ENCODE data around the gene ROS1. TPM values are rescaled to one million over a fixed set of nuclear protein-coding genes. Genes with fewer than 3 reads are reported as not detected.
"Not testable (repeated sequence)": the region's sequence is repeated elsewhere in the genome, so short reads cannot be mapped to it uniquely, and the experiment has no call there.

The ROS1 gene
- total and polyA plus RNA-seq, 3 experiments from 2014 or later = not detected

GRCh38 chr6:117448732-117449485 lies 23.2 kb upstream of the ROS1 start:
- H3K36me3 Mint-ChIP-seq = no peaks in the 10 kb centered on the region
- no peak for DNase-seq
- no peak overlapping the region for H3K27ac Mint-ChIP-seq
- H3K27me3 Mint-ChIP-seq = peaks cover 25 to 48% of the 10 kb centered on the region in 2 donors
- no peak overlapping the region for H3K4me3 ChIP-seq (ENCODE audit: low read length)
- H3K27me3 ChIP-seq (ENCODE audit: insufficient read depth, low read length, poor library complexity, severe bottlenecking) = peaks cover 4% of the 10 kb centered on the region
- H3K9me3 Mint-ChIP-seq = no peaks in the 10 kb centered on the region
- no peaks in the 10 kb centered on the region for H3K4me1 ChIP-seq (ENCODE audit: insufficient read depth, low read length)
- no peaks in the 10 kb centered on the region for H3K4me1 Mint-ChIP-seq
- H3K4me3 Mint-ChIP-seq = no peak overlapping the region
- H3K9me3 ChIP-seq (ENCODE audit: low read length) = no peaks in the 10 kb centered on the region
- no peaks in the 10 kb centered on the region for H3K36me3 ChIP-seq (ENCODE audit: insufficient read depth, low read length)
- CTCF ChIA-PET = interaction anchor here (1.2 to 5.0 kb wide), 15 partner anchors 8 to 157 kb away, joined by 3 to 48 read pairs (median 6); partner anchors contain the start of genes DCBLD1, GOPC and ROS1
- no peak overlapping the region for H3K27ac ChIP-seq (ENCODE audit: low read depth, low read length)
- POLR2A ChIA-PET = no interaction called here

- Mint-ChIP-seq H3K9me3 (no peaks in the 10 kb centered on the region), H3K4me3 (no peak overlapping the region), H3K36me3 (no peaks in the 10 kb centered on the region), H3K4me1 (no peaks in the 10 kb centered on the region), H3K27ac (no peak overlapping the region), H3K27me3 (peaks cover 25 to 48% of the 10 kb centered on the region in 2 donors)
- Histone ChIP-seq H3K4me3 (ENCODE audit: low read length) (no peak overlapping the region), H3K27ac (ENCODE audit: low read depth, low read length) (no peak overlapping the region), H3K36me3 (ENCODE audit: insufficient read depth, low read length) (no peaks in the 10 kb centered on the region), H3K4me1 (ENCODE audit: insufficient read depth, low read length) (no peaks in the 10 kb centered on the region), H3K27me3 (ENCODE audit: insufficient read depth, low read length, poor library complexity, severe bottlenecking) (peaks cover 4% of the 10 kb centered on the region), H3K9me3 (ENCODE audit: low read length) (no peaks in the 10 kb centered on the region)
- ChIA-PET POLR2A (no interaction called here), CTCF (interaction anchor here (0.9 to 5.0 kb wide), 3 partner anchors 33 to 157 kb away, joined by 3 to 48 read pairs (median 3); no protein-coding TSS in a partner anchor)
- DNase-seq = no peak
Observed at GRCh38 chr6:117448011-117448410, 22.3 kb upstream of the ROS1 start.

- Mint-ChIP-seq H3K4me3 (no peak overlapping the region), H3K27me3 (peaks cover 28 to 59% of the 10 kb centered on the region in 2 donors), H3K9me3 (no peaks in the 10 kb centered on the region), H3K36me3 (no peaks in the 10 kb centered on the region), H3K27ac (no peak overlapping the region), H3K4me1 (no peaks in the 10 kb centered on the region)
- CTCF ChIA-PET = interaction anchor here (0.9 kb wide), 1 partner anchor 34 kb away, joined by 3 read pairs; no protein-coding TSS in a partner anchor
- Histone ChIP-seq H3K27me3 (ENCODE audit: insufficient read depth, low read length, poor library complexity, severe bottlenecking) (peaks cover 8% of the 10 kb centered on the region), H3K36me3 (ENCODE audit: insufficient read depth, low read length) (no peaks in the 10 kb centered on the region), H3K27ac (ENCODE audit: low read depth, low read length) (no peak overlapping the region), H3K4me1 (ENCODE audit: insufficient read depth, low read length) (no peaks in the 10 kb centered on the region), H3K4me3 (ENCODE audit: low read length) (no peak overlapping the region), H3K9me3 (ENCODE audit: low read length) (no peaks in the 10 kb centered on the region)
- DNase-seq = no peak
- POLR2A ChIA-PET = no interaction called here
Observed at GRCh38 chr6:117446861-117447260, 21.1 kb upstream of the ROS1 start.

GRCh38 chr6:117444600-117444999 lies 18.9 kb upstream of the ROS1 start:
- POLR2A ChIA-PET = no interaction called here

GRCh38 chr6:117442313-117442712 lies 16.6 kb upstream of the ROS1 start:
- peaks cover 24 to 64% of the 10 kb centered on the region in 2 donors for H3K27me3 Mint-ChIP-seq
- H3K9me3 ChIP-seq (ENCODE audit: low read length); H3K9me3 Mint-ChIP-seq; H3K36me3 ChIP-seq (ENCODE audit: insufficient read depth, low read length); H3K36me3 Mint-ChIP-seq; DNase-seq; H3K4me1 ChIP-seq (ENCODE audit: insufficient read depth, low read length); H3K4me1 Mint-ChIP-seq; H3K27ac Mint-ChIP-seq; H3K4me3 Mint-ChIP-seq; H3K4me3 ChIP-seq (ENCODE audit: low read length); H3K27ac ChIP-seq (ENCODE audit: low read depth, low read length); H3K27me3 ChIP-seq (ENCODE audit: insufficient read depth, low read length, poor library complexity, severe bottlenecking); CTCF ChIA-PET; POLR2A ChIA-PET: not testable (repeated sequence)

More at GRCh38 chr6:117444600-117444999, 18.9 kb upstream of the ROS1 start:
- no peak for DNase-seq
- peaks cover 8% of the 10 kb centered on the region for H3K27me3 ChIP-seq (ENCODE audit: insufficient read depth, low read length, poor library complexity, severe bottlenecking)
- Mint-ChIP-seq H3K27me3 (peaks cover 26 to 69% of the 10 kb centered on the region in 2 donors), H3K4me3 (no peak overlapping the region), H3K4me1 (no peaks in the 10 kb centered on the region), H3K27ac (no peak overlapping the region), H3K9me3 (no peaks in the 10 kb centered on the region), H3K36me3 (no peaks in the 10 kb centered on the region)
- H3K4me3 ChIP-seq (ENCODE audit: low read length) = no peak overlapping the region
- H3K36me3 ChIP-seq (ENCODE audit: insufficient read depth, low read length) = no peaks in the 10 kb centered on the region
- CTCF ChIA-PET = interaction anchor here (1.1 to 1.2 kb wide), 2 partner anchors 8 to 35 kb away, joined by 3 read pairs; no protein-coding TSS in a partner anchor
- no peaks in the 10 kb centered on the region for H3K4me1 ChIP-seq (ENCODE audit: insufficient read depth, low read length)
- no peak overlapping the region for H3K27ac ChIP-seq (ENCODE audit: low read depth, low read length)
- no peaks in the 10 kb centered on the region for H3K9me3 ChIP-seq (ENCODE audit: low read length)

GRCh38 chr6:117441824-117442264 lies 16.1 kb upstream of the ROS1 start:
- H3K27me3 ChIP-seq (ENCODE audit: insufficient read depth, low read length, poor library complexity, severe bottlenecking) = peaks cover 8% of the 10 kb centered on the region
- H3K36me3 ChIP-seq (ENCODE audit: insufficient read depth, low read length) = no peaks in the 10 kb centered on the region
- H3K27ac ChIP-seq (ENCODE audit: low read depth, low read length) = no peak overlapping the region
- H3K4me1 Mint-ChIP-seq = no peaks in the 10 kb centered on the region
- no peak overlapping the region for H3K27ac Mint-ChIP-seq
- H3K9me3 ChIP-seq (ENCODE audit: low read length) = no peaks in the 10 kb centered on the region
- CTCF ChIA-PET = interaction anchor here (1.4 to 1.8 kb wide), 2 partner anchors 8 to 164 kb away, joined by 4 to 7 read pairs; no protein-coding TSS in a partner anchor
- no peak overlapping the region for H3K4me3 ChIP-seq (ENCODE audit: low read length)
- H3K36me3 Mint-ChIP-seq = no peaks in the 10 kb centered on the region
- no peak for DNase-seq
- H3K27me3 Mint-ChIP-seq = peaks cover 23 to 63% of the 10 kb centered on the region in 2 donors
- H3K4me3 Mint-ChIP-seq = no peak overlapping the region
- POLR2A ChIA-PET = no interaction called here
- H3K9me3 Mint-ChIP-seq = no peaks in the 10 kb centered on the region
- H3K4me1 ChIP-seq (ENCODE audit: insufficient read depth, low read length) = no peaks in the 10 kb centered on the region

GRCh38 chr6:117440706-117441525 lies 15.2 kb upstream of the ROS1 start:
- H3K36me3 ChIP-seq (ENCODE audit: insufficient read depth, low read length) = no peaks in the 10 kb centered on the region
- no peak for DNase-seq
- Mint-ChIP-seq H3K4me1 (no peaks in the 10 kb centered on the region), H3K27ac (no peak overlapping the region), H3K9me3 (no peaks in the 10 kb centered on the region), H3K27me3 (peaks cover 20 to 64% of the 10 kb centered on the region in 2 donors), H3K36me3 (no peaks in the 10 kb centered on the region), H3K4me3 (no peak overlapping the region)
- POLR2A ChIA-PET = no interaction called here
- H3K4me1 ChIP-seq (ENCODE audit: insufficient read depth, low read length) = no peaks in the 10 kb centered on the region
- peaks cover 8% of the 10 kb centered on the region for H3K27me3 ChIP-seq (ENCODE audit: insufficient read depth, low read length, poor library complexity, severe bottlenecking)
- H3K4me3 ChIP-seq (ENCODE audit: low read length) = no peak overlapping the region
- CTCF ChIA-PET = interaction anchor here (1.4 to 1.8 kb wide), 2 partner anchors 9 to 164 kb away, joined by 4 to 7 read pairs; no protein-coding TSS in a partner anchor
- H3K9me3 ChIP-seq (ENCODE audit: low read length) = no peaks in the 10 kb centered on the region
- no peak overlapping the region for H3K27ac ChIP-seq (ENCODE audit: low read depth, low read length)

- Histone ChIP-seq H3K27ac (ENCODE audit: low read depth, low read length) (no peak overlapping the region), H3K4me3 (ENCODE audit: low read length) (no peak overlapping the region), H3K9me3 (ENCODE audit: low read length) (no peaks in the 10 kb centered on the region), H3K36me3 (ENCODE audit: insufficient read depth, low read length) (no peaks in the 10 kb centered on the region), H3K27me3 (ENCODE audit: insufficient read depth, low read length, poor library complexity, severe bottlenecking) (no peaks in the 10 kb centered on the region), H3K4me1 (ENCODE audit: insufficient read depth, low read length) (no peaks in the 10 kb centered on the region)
- ChIA-PET POLR2A (no interaction called here), CTCF (no interaction called here)
- DNase-seq = no peak
- Mint-ChIP-seq H3K27me3 (peaks cover 14 to 53% of the 10 kb centered on the region in 2 donors), H3K36me3 (no peaks in the 10 kb centered on the region), H3K4me3 (no peak overlapping the region), H3K27ac (no peak overlapping the region), H3K9me3 (no peaks in the 10 kb centered on the region), H3K4me1 (no peaks in the 10 kb centered on the region)
Observed at GRCh38 chr6:117432273-117432672, 6.5 kb upstream of the ROS1 start.
